Measurements from ENCODE around the gene ENOX2. TPM values are rescaled to one million over a fixed set of nuclear protein-coding genes. Genes with fewer than 3 reads are reported as not detected.

ENOX2 gene
- total RNA-seq, 1 donor from 2014 or later: 12.2 TPM

- H3K27ac ChIP-seq: no peak overlapping the region
- no peaks in the 10 kb centered on the region for H3K36me3 ChIP-seq
- DNase-seq (no peak), ATAC-seq (no peak)
- intact Hi-C loops (cut with DNase I): no loop called here
- no peaks in the 10 kb centered on the region for H3K4me1 ChIP-seq
- TF ChIP-seq CTCF (IDR thresholded peaks at IDR 0.05): no peak
- no peaks in the 10 kb centered on the region for H3K9me3 ChIP-seq
- no peaks in the 10 kb centered on the region for H3K27me3 ChIP-seq
- H3K4me3 ChIP-seq: no peak overlapping the region
These were observed 277.6 kb downstream of the ENOX2 start for GRCh38 chrX:130625386-130625785.

- Histone ChIP-seq H3K27ac (no peak overlapping the region), H3K9me3 (no peaks in the 10 kb centered on the region), H3K36me3 (no peaks in the 10 kb centered on the region), H3K27me3 (no peaks in the 10 kb centered on the region), H3K4me3 (no peak overlapping the region), H3K4me1 (no peaks in the 10 kb centered on the region)
- ATAC-seq (no peak), DNase-seq (no peak)
- intact Hi-C loops (cut with DNase I): no loop called here
- no peak for TF ChIP-seq CTCF (IDR thresholded peaks at IDR 0.05)
These were observed 279.5 kb downstream of the ENOX2 start for GRCh38 chrX:130623518-130623917.

GRCh38 chrX:130615941-130616340 is 287.1 kb downstream of the ENOX2 start:
- no peaks in the 10 kb centered on the region for H3K9me3 ChIP-seq
- no peak overlapping the region for H3K4me3 ChIP-seq
- intact Hi-C loops (cut with DNase I): no loop called here
- H3K27ac ChIP-seq: no peak overlapping the region
- DNase-seq (no peak), ATAC-seq (no peak)
- no peaks in the 10 kb centered on the region for H3K4me1 ChIP-seq
- no peak for TF ChIP-seq CTCF (IDR thresholded peaks at IDR 0.05)
- H3K27me3 ChIP-seq: no peaks in the 10 kb centered on the region
- no peaks in the 10 kb centered on the region for H3K36me3 ChIP-seq

- H3K9me3 ChIP-seq: no peaks in the 10 kb centered on the region
- no peak for TF ChIP-seq CTCF (IDR thresholded peaks at IDR 0.05)
- no peaks in the 10 kb centered on the region for H3K36me3 ChIP-seq
- no peak overlapping the region for H3K4me3 ChIP-seq
- no peak overlapping the region for H3K27ac ChIP-seq
- H3K27me3 ChIP-seq: no peaks in the 10 kb centered on the region
- no peaks in the 10 kb centered on the region for H3K4me1 ChIP-seq
- DNase-seq (no peak), ATAC-seq (no peak)
- intact Hi-C loops (cut with DNase I): no loop called here
These were observed 295.6 kb downstream of the ENOX2 start for GRCh38 chrX:130607431-130607830.

- Histone ChIP-seq H3K27ac (no peak overlapping the region), H3K4me3 (no peak overlapping the region), H3K36me3 (no peaks in the 10 kb centered on the region), H3K4me1 (no peaks in the 10 kb centered on the region), H3K27me3 (no peaks in the 10 kb centered on the region), H3K9me3 (no peaks in the 10 kb centered on the region)
- DNase-seq (no peak), ATAC-seq (no peak)
- intact Hi-C loops (cut with DNase I): no loop called here
- no peak for TF ChIP-seq CTCF (IDR thresholded peaks at IDR 0.05)
These were observed 296.6 kb downstream of the ENOX2 start for GRCh38 chrX:130606425-130606824.

GRCh38 chrX:130604882-130605281 is 298.1 kb downstream of the ENOX2 start:
- Histone ChIP-seq H3K27ac (no peak overlapping the region), H3K9me3 (no peaks in the 10 kb centered on the region), H3K27me3 (no peaks in the 10 kb centered on the region), H3K36me3 (no peaks in the 10 kb centered on the region), H3K4me3 (no peak overlapping the region), H3K4me1 (no peaks in the 10 kb centered on the region)
- no peak for ATAC-seq
- no peak for DNase-seq
- no peak for TF ChIP-seq CTCF (IDR thresholded peaks at IDR 0.05)
- intact Hi-C loops (cut with DNase I): no loop called here
